ENCODE results near the gene EXOC8.

EXOC8 gene

GRCh38 chr1:231313661-231314060 is 24.0 kb downstream of the EXOC8 start:
- no peak for DNase-seq

- DNase-seq: no peak
These were observed 25.2 kb downstream of the EXOC8 start for GRCh38 chr1:231312432-231312788.

- no peak for DNase-seq
These were observed 25.8 kb downstream of the EXOC8 start for GRCh38 chr1:231311720-231312431.

GRCh38 chr1:231310391-231310934 is 27.2 kb downstream of the EXOC8 start:
- no peak for DNase-seq

- no peak for DNase-seq
These were observed 35.7 kb downstream of the EXOC8 start for GRCh38 chr1:231301990-231302389.

- no peak for DNase-seq
These were observed 41.7 kb downstream of the EXOC8 start for GRCh38 chr1:231295938-231296337.

- DNase-seq: no peak
These were observed 51.0 kb downstream of the EXOC8 start for GRCh38 chr1:231286603-231287002.

- no peak for DNase-seq
These were observed 53.2 kb downstream of the EXOC8 start for GRCh38 chr1:231284441-231284840.
